NCI-H146 (cell line): Measurements from ENCODE around the gene KIF17.
"Not testable (repeated sequence)": the region's sequence is repeated elsewhere in the genome, so short reads cannot be mapped to it uniquely, and the experiment has no call there.

ENCODE experiments used
- DNase-seq: peaks from one replicate; lab custom pipeline; 2025; lab: John Stamatoyannopoulos, UW

The KIF17 gene

GRCh38 chr1:20727746-20728316, 10.0 kb upstream of the KIF17 start:
- peak; percentile 65 for DNase-seq

- DNase-seq, result no peak
Observed at GRCh38 chr1:20726932-20727745, 9.3 kb upstream of the KIF17 start.

DNA sequence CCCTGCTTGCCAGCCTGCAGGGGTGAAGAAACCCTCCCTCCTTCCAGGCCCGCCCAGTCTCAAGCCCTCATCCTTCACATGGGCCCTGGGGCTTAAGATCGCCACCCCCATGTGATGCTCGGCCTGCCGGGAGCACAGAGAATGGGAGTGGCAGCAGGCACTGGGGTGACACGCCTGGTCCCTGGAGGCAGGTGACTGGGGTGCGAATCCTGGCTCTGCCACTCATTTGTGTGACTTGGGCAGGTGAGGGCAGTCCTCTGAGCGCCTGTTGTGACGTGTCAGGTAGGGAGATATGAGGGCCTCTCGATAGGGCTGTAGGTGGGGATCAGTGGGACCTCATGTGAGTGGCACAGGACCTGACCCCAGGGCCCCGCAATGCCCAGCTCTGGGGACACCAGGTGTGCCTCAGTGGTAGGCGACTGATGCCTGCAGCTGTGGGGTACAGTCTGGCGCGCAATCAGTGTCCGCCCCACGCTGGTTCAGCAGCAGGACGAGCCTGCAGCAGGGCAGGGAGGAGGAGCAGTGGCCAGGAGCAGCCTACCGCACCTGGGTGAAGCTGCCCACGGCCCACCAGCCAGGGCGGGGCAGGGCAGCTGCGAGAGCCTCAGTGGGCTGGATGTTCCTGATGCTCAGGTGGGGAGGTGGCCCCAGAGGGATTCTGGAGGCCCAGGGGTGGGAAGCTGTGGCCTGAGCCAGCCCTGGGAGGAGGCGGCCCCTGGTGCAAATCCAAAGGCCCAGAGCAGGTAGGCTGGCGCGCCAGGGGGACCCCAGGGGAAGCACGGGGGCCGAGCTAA, 8.5 kb upstream of the KIF17 start:
- no peak for DNase-seq

DNA sequence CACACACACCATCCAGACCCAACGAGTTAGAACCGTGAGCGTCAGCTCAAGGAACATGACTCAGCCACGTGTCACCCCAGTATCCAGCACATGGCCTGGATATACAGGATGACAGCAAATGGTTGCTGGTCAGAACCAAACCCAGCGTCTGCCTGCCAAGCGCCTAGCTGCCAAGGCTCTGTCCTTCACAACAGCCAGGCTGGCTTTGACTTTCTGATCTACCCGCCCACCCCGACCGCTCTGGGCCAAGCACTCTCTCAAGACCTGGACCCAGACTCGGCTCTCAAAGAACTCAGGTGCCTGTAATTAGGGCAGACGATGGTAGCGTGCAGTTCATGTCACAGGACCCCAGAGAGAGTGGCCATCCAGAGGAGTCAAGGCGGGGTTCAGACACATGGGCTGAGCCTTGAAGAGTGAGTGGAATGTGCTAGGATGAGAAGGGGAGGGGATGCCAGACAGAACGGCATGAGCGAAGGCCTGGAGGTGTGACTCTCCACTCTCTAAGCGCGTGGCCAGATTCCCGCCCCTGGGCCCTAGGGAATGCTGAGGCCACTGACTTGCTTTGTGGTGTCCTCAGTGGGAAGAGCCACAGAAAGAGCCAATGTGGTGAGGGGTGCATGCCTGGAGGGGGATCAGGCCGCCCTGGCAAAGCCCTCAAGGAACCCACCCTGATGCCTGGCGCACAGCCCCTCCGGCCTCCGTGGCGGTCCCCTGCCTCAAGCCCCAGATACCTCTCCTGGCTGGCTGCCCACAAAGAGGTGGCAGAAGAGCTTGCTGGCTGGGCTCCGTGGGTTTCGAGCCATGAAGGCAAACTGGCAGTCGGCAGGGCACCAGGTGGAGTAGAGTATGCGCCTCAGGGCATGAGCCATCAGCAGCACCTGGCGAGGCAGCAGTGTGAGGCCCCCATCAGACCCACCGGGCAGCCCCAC, 7.6 kb upstream of the KIF17 start:
- DNase-seq, result no peak

DNA sequence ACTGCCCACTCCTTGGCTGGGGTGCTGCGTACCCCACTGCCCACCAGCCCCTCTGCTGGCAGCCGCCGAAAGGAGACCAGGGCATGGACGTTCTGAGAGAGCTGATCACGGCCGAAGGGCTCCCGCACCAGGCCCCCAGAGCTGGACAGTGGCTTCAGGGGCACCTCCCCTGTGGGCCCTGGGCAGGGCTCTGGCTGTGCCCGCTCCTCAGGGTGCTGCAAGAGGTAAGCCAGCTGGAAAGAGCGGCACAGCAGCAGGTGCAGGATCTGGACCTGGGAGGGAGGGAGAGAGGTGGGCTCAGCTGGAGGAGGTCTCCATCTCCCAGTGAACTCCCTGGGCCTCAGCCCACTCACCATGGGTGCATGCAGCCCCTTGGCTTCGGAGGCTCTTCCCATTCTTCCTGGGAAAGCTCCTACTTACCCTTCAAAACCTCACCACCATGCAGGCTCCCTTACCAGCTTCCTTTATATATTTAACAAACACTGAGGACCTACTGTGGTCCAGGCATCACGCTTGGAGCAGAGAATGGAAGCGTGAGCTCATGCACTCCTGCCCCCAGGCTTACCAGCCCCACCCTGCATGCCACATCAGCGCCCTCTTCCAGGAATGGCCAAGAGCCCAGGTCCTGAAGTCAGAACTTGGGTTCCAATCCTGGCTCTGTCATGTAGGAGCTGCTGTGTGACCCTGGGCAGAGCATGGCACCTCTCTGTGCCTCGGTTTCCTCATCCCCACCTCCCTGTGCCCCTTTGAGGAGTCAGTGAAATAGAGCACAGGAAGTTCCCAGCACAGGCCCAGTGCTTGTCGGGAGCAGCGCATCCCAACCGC, 6.8 kb upstream of the KIF17 start:
- DNase-seq, result no peak

- DNase-seq, result no peak
Observed at GRCh38 chr1:20723537-20724363, 5.9 kb upstream of the KIF17 start.

GRCh38 chr1:20723159-20723536, 5.3 kb upstream of the KIF17 start:
- no peak for DNase-seq

DNA sequence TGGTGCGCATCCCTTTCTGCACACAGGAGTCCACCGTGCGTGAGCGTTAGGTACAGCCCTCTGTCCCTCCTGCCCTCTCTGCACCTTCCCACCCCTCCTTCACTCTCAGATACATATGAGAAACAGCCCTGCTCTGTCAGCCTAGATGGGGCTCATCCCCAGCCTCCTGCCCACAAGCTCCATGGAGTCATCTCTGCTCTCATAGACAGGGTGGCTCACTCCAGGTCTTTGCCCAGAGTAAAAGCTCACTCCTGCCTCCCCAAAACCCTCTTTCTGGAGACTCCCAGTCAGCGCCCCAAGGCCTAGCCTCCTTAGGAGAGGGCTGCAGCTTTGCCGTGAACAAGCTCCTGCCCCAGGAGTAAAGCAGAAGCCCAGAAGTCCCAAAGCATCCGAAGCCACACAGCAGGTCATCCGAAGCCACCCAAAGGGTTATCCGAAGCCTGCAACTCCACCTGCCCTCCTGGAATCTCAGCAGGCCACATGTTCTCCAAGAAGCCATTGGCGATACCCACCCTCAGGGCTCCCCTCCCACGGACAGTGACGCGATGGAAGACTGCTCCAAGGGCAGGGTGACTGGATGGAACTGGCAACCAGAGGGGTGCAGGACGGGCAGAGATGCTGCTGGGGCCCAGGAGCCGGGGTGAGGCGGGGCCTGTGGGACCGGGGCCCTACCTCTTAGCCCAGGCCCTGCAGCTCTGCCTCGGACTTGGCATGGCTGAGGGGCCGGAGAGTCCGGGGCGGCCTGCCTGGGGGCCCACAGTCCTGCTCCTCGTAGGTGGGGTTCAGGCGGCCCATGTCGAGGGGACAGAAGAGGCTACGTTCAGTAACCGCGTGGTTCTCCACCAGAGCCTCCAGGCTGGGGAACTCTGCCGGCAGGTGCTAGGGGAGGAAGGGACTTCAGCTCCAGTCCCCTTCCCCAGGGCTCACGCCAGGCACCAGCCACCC, 3.6 kb upstream of the KIF17 start:
- DNase-seq, result no peak

GRCh38 chr1:20720631-20721091, 2.9 kb upstream of the KIF17 start:
- no peak for DNase-seq

DNA sequence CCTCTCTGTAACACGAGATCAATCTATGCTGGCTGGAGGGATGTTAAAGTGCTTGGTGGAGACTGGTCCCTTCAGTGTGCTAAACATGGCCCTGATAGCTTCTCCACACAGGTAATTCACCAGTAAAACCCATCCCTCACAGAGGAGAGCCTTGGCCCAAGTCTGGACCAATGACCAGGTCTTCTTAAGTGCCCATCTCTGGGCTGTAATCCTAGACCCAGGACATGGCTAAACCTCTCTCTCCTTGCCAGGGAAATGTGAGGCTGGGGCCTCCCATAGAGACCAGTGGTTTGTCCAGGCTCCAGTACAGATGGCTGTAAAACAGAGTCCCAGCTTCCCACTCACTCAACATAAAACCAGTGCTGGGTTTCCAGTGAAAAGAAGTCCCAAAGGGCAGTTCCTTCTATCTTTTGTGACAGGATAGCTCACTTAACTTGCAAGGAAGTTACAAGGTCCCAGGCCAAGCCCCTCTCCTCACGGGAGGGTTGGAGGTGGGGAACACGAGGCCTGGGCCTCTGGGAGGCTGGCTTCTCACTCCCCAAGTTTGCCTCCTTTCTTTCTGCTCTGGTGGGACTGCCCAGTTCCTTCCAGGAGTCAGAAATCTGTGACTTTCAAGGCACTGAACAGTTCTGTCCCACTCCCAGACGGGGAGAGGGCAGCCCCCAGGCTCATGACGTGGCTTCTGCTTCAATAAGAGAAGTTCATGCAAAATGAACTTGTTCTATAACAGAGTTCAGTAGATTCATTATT, 2.2 kb upstream of the KIF17 start:
- DNase-seq, result no peak

- DNase-seq, result no peak
Observed at GRCh38 chr1:20719261-20719660, 1.5 kb upstream of the KIF17 start.

DNA sequence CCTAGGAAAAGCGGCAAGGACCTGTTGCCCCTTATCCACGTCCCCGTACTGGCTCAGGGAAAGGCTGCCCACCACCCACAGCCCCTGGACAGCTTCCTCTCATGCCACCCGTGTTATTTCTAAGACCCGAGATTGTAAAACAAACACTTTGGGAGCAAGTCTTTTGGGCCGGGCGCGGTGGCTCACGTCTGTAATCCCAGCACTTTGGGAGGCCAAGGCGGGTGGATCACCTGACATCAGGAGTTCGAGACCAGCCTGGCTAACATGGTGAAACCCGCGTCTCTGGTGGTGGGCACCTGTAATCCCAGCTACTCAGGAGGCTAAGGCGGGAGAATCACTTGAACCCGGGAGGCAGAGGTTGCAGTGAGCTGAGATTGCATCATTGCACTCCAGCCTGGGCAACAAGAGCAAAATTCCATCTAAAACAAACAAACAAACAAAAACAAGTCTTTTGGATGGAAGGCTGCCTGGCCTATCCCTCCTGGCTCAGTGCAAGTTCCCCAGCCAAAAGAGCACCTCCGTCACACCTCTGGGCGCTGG, 606 bp upstream of the KIF17 start:
- DNase-seq, result not testable (repeated sequence)

DNA sequence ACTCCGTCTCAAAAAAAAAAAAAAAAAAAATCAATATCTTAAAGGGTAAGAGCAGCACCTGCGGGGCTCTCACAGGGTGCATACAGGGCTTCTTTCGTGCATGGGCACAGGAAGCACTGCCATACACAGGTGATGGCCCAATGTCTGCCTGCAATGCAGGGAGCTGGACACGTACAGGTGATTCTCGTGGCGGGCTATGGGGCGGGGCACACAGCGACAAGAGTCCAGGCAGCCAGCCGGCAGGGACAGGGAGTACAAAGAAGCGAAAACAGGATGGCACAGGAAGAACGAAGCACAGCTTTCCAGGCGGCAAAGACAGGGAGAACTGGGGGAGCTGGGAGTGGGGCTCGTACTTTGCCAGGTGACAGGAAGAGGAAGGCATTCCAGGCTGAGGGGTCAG, 1.6 kb downstream of the KIF17 start:
- DNase-seq, result no peak

GRCh38 chr1:20715406-20715805, 2.4 kb downstream of the KIF17 start:
- DNase-seq, result no peak

- DNase-seq, result no peak
Observed at GRCh38 chr1:20713440-20713839, 4.4 kb downstream of the KIF17 start.

- no peak for DNase-seq
Observed at GRCh38 chr1:20712215-20712577, 5.6 kb downstream of the KIF17 start.

GRCh38 chr1:20711285-20712214, 6.3 kb downstream of the KIF17 start:
- DNase-seq, result no peak
